ENCODE data around the gene COL9A3. TPM values are rescaled to one million over a fixed set of nuclear protein-coding genes. Genes with fewer than 3 reads are reported as not detected.

Gene COL9A3
- 41.2 and 87.5 TPM in 2 replicates for total RNA-seq (2014; rRNA removed; shearing (Covaris generic); ENCODE audit: low replicate concordance)

DNA sequence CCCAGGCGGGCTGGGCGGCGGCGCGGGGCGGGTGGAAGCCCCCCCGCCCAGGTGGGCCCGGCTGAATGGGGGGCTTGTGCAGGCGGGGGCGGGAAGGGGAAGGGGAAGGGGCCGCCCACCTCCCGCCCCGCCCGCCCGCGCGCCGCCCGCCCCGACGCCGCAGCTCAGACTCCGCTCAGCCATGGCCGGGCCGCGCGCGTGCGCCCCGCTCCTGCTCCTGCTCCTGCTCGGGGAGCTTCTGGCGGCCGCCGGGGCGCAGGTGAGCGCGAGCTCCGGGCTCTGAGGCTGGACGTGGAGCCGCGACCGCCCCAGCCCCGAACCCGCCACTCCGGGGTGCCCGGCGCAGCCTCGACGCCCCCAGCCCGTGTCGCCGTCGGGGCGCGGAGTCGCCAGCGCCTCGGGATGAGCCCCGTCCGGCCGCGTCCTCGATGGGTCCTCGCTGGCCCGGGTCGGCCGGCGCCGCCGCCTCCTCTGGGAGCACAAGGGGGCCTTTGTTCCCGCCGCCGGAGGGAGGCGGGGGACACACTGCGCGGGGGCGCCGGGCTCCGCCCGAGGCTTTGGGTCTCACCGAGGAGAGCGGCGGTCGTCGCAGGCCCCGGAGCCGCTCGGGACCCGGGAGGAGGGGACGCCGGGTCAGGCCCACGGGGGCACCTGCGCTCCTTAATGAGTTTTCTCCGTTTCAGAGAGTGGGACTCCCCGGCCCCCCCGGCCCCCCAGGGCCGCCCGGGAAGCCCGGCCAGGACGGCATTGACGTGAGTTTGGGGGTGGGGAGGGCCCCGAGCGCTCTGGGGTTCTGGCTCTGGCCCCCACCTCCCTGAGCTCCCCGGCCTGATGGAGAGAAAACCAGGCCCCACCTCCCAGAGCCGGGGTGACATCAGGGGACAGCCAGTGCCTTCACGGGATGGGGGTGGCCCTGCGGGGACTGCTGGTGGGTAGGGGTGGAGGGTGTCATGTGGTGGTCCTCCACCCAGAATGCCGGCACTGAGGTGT lies at the start of gene COL9A3:
Gene COL9A3 (plus strand): TSS at position 167 of the 990 bp plus-strand sequence. CDS start 15 bp downstream, at position 182.
- H3K4me2 ChIP-seq (ENCODE audit: low read depth, low read length, poor library complexity, severe bottlenecking), result no peak within 1 kb of the TSS
- no peak within 1 kb of the TSS for H2AFZ ChIP-seq (ENCODE audit: low read length)
- no peak within 1 kb of the TSS for H3K9ac ChIP-seq (ENCODE audit: low read length)

DNA sequence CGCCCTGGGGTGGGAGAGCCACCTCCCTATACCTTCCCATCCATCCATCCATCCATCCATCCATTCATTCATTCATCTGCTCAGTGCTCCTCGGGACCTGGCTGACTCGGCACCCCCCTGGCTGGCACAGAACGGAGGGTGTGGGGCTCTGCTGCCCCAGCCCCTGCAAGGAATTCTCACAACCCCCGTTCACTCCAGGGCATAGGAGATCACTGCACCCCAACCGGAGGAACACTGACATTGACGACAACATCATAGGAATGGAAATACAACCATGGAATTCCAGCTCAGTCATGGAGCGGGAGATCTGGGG lies 48.7 kb upstream of the COL9A3 start:
- Histone ChIP-seq H3K79me2 (ENCODE audit: low read length) (no peaks in the 10 kb centered on the region), H3K27me3 (ENCODE audit: low read length) (no peaks in the 10 kb centered on the region), H3K4me1 (ENCODE audit: low read length) (no peaks in the 10 kb centered on the region), H3K27ac (ENCODE audit: low read length) (no peak overlapping the region), H4K20me1 (ENCODE audit: insufficient read depth, low read depth, low read length) (no peaks in the 10 kb centered on the region), H3K4me3 (ENCODE audit: low read length) (no peak overlapping the region), H3K9me3 (ENCODE audit: low read length) (no peaks in the 10 kb centered on the region), H3K9ac (ENCODE audit: low read length) (no peak overlapping the region), H3K36me3 (ENCODE audit: insufficient read depth, low read length) (no peaks in the 10 kb centered on the region), H3K4me2 (ENCODE audit: low read depth, low read length, poor library complexity, severe bottlenecking) (no peak overlapping the region), H3K9me2 (replicated peaks; ENCODE audit: insufficient read depth, low read length) (no peaks in the 10 kb centered on the region), H2AFZ (ENCODE audit: low read length) (no peak overlapping the region)
- DNase-seq, result no peak

More for the DNA sequence above, at the start of gene COL9A3:
- Histone ChIP-seq H3K36me3 (ENCODE audit: insufficient read depth, low read length) (no peaks in the 10 kb centered on the region), H3K27me3 (ENCODE audit: low read length) (no peaks in the 10 kb centered on the region), H3K9me3 (ENCODE audit: low read length) (no peaks in the 10 kb centered on the region), H3K4me3 (ENCODE audit: low read length) (no peak within 1 kb of the TSS), H3K4me1 (ENCODE audit: low read length) (no peaks in the 10 kb centered on the region), H4K20me1 (ENCODE audit: insufficient read depth, low read depth, low read length) (peaks cover 9% of the 10 kb centered on the region; the same call in 1 of the 2 replicates), H3K27ac (ENCODE audit: low read length) (no peak within 1 kb of the TSS), H3K9me2 (replicated peaks; ENCODE audit: insufficient read depth, low read length) (no peaks in the 10 kb centered on the region), H3K79me2 (ENCODE audit: low read length) (no peaks in the 10 kb centered on the region)
- no peak for DNase-seq

DNA sequence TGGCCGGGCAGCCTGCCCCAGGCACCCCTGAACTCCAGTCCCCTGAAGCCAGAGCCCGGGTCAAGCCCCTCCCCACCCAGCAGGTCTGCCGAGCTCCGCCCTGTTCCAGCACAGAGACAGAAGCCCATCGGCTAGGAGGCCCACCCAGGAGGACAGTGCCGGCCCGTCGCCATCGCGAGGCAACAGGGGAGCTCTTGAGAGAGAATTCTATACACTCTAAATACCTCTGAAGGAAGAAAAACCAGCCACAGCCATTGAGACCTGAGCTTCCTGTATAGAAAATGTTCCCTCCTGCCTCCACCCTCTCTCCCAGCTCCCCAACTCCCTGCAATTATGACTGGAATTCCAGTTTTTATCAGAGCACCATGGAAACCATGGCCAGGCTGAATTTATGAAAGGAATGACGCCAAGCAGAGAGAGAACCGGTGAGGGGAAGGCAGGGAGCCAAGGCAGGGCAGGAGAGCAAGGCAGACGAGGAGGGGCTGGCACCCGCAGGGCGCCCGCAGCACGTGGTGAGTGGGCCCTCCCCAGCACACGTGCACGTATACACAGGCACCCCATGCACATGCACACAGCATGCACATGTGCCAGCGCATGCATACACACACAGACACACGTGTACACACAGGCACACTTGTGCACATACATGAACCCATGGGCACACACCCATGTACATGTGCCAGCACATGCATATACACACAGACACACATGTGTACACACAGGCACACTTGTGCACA lies 48.1 kb upstream of the COL9A3 start:
- Histone ChIP-seq H2AFZ (ENCODE audit: low read length) (no peak overlapping the region), H3K9me3 (ENCODE audit: low read length) (no peaks in the 10 kb centered on the region), H3K79me2 (ENCODE audit: low read length) (no peaks in the 10 kb centered on the region), H3K4me3 (ENCODE audit: low read length) (no peak overlapping the region), H3K27ac (ENCODE audit: low read length) (no peak overlapping the region), H3K27me3 (ENCODE audit: low read length) (no peaks in the 10 kb centered on the region), H4K20me1 (ENCODE audit: insufficient read depth, low read depth, low read length) (no peaks in the 10 kb centered on the region), H3K4me1 (ENCODE audit: low read length) (no peaks in the 10 kb centered on the region), H3K9ac (ENCODE audit: low read length) (no peak overlapping the region), H3K36me3 (ENCODE audit: insufficient read depth, low read length) (no peaks in the 10 kb centered on the region), H3K4me2 (ENCODE audit: low read depth, low read length, poor library complexity, severe bottlenecking) (no peak overlapping the region), H3K9me2 (replicated peaks; ENCODE audit: insufficient read depth, low read length) (no peaks in the 10 kb centered on the region)
- DNase-seq, result no peak

DNA sequence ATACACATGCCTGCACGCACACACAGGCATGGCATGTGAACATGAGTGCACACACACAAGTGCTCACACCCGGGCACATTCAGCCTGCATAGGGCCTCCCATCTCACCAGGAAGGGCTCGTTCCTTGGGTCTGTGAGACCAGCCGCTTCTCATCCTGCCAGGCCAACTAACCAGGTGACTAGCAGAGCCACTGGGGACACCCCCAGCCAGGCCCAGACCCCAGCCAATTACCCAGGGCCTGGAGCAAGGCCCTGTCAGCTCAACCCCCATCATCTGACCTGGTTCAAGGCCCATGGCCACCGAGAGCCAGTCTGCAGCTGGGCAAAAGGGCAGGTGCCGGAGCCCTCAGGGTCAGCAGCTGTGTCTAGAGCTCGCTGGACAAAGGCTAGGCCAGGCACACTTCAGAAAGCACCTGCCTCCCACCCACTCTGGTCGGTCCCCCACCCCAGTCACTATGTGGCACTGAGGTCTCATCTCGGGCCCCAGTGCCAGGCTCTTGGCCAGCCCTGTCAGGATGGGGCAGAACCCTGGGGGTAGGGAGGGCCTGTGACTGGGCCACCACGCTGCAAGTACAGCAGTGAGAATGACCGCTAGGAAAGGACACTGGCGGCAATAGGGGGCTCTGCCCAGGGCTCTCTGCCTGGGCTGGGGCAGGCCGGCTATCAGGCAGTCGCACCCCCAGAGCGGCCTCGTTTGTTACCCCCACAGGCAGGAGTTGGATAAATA lies 47.3 kb upstream of the COL9A3 start:
- no peaks in the 10 kb centered on the region for H4K20me1 ChIP-seq (ENCODE audit: insufficient read depth, low read depth, low read length)
- H3K36me3 ChIP-seq (ENCODE audit: insufficient read depth, low read length), result no peaks in the 10 kb centered on the region
- no peaks in the 10 kb centered on the region for H3K9me3 ChIP-seq (ENCODE audit: low read length)
- H3K79me2 ChIP-seq (ENCODE audit: low read length), result no peaks in the 10 kb centered on the region
- H3K4me3 ChIP-seq (ENCODE audit: low read length), result no peak overlapping the region
- no peak overlapping the region for H3K9ac ChIP-seq (ENCODE audit: low read length)
- no peaks in the 10 kb centered on the region for H3K4me1 ChIP-seq (ENCODE audit: low read length)
- H2AFZ ChIP-seq (ENCODE audit: low read length), result no peak overlapping the region
- H3K27me3 ChIP-seq (ENCODE audit: low read length), result no peaks in the 10 kb centered on the region
- no peak overlapping the region for H3K4me2 ChIP-seq (ENCODE audit: low read depth, low read length, poor library complexity, severe bottlenecking)
- no peak for DNase-seq
- H3K9me2 ChIP-seq (replicated peaks; ENCODE audit: insufficient read depth, low read length), result no peaks in the 10 kb centered on the region
- H3K27ac ChIP-seq (ENCODE audit: low read length), result no peak overlapping the region

DNA sequence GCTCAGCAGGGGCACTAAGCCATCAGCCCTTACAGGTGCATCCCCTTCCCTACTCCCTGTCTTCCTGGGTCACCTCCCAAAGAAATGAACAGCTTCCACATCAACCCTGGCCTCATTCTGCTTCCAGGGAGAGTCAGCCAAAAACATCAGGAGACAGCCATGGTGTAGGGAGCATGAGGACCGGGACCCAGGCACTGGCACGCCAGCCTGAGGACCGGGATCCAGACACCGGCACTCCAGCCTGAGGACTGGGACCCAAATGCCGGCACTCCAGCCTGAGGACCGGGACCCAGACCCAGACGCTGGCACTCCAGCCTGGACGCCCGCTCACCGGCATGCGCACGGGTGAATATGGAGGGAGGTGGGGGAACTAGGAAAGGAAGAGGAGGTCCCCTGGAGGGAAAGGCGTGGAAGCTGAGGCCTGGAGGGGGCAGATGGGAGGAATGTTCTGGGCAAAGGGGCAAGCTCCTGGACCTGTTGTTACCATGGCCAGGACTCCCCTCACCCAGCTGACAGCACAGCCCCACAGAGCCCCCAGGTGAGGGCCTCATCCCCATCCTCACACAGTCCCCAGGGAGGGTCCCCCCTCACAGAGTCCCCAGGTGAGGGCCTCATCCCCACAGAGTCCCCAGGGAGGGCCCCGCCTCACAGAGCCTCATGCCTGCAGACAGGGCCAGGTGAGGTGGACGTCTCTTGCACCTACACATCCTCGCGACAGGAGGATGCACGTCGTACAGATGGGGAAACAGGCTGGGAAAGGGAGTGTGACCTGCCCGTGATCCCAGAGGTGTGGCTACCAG lies 46.5 kb upstream of the COL9A3 start:
- Histone ChIP-seq H3K27me3 (ENCODE audit: low read length) (no peaks in the 10 kb centered on the region), H3K9me2 (replicated peaks; ENCODE audit: insufficient read depth, low read length) (no peaks in the 10 kb centered on the region), H3K4me1 (ENCODE audit: low read length) (no peaks in the 10 kb centered on the region), H4K20me1 (ENCODE audit: insufficient read depth, low read depth, low read length) (no peaks in the 10 kb centered on the region), H3K79me2 (ENCODE audit: low read length) (no peaks in the 10 kb centered on the region), H3K9me3 (ENCODE audit: low read length) (no peaks in the 10 kb centered on the region), H3K9ac (ENCODE audit: low read length) (no peak overlapping the region), H3K4me3 (ENCODE audit: low read length) (no peak overlapping the region), H3K27ac (ENCODE audit: low read length) (no peak overlapping the region), H3K4me2 (ENCODE audit: low read depth, low read length, poor library complexity, severe bottlenecking) (no peak overlapping the region), H3K36me3 (ENCODE audit: insufficient read depth, low read length) (no peaks in the 10 kb centered on the region), H2AFZ (ENCODE audit: low read length) (no peak overlapping the region)
- no peak for DNase-seq

DNA sequence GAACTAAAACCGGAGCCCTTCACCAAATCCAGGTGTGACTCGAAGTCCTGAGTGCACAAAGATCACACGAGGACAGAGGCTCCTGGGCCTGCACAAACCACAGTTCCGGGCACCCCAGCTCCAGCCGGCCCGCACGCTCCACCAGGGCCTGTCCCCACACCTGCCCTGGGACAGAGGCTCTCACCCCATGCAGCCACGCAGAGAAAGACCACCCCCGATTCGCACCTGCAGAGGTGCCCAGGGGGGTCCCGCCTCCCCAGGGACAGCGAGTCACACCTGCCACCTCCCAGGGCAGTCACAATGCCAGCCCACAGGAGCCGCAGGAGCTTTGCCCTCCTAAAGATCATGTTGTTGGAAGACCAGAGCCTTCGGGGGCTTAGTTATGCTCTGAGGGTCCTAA lies 45.9 kb upstream of the COL9A3 start:
- H3K4me2 ChIP-seq (ENCODE audit: low read depth, low read length, poor library complexity, severe bottlenecking), result no peak overlapping the region
- H3K4me1 ChIP-seq (ENCODE audit: low read length), result no peaks in the 10 kb centered on the region

DNA sequence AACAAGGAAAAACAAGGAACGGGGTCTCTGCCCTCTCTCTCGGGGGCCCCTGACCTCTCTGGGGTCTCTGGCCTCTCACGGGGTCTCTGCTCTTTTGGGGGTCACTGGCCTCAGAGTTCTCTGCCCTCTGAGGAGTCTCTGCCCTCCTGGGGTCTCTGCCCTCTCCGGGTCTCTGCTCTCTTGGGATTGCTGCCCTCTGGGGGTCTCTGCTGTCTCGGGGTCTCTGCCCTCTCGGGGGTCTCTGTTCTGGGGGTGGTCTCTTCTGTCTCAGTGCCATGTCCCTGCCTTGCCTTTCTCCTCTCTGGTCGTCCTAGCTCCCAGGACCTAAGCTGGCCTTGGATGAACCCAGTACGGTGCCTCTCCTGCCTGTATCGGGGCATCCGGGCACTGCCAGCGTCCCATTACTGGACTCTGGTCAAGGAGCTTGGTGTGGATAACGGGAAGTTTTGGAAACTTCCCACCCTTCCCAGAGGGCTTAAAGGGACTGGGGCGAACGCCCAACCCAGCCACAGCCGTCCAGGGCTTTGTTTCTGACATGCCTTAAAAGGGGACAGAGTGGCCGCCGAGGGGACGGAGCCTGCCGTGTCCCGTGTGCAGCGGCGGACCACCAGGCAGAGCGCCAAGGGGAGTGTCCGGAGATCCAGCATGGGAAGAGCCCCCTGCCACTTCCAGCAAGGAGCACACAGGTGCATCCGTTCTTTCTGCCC lies 45.3 kb upstream of the COL9A3 start:
- Histone ChIP-seq H3K4me3 (ENCODE audit: low read length) (no peak overlapping the region), H3K9ac (ENCODE audit: low read length) (no peak overlapping the region), H3K36me3 (ENCODE audit: insufficient read depth, low read length) (no peaks in the 10 kb centered on the region)

More for the DNA sequence above, 45.9 kb upstream of the COL9A3 start:
- H3K9me2 ChIP-seq (replicated peaks; ENCODE audit: insufficient read depth, low read length), result no peaks in the 10 kb centered on the region
- no peak overlapping the region for H3K9ac ChIP-seq (ENCODE audit: low read length)
- no peaks in the 10 kb centered on the region for H3K36me3 ChIP-seq (ENCODE audit: insufficient read depth, low read length)
- H3K79me2 ChIP-seq (ENCODE audit: low read length), result no peaks in the 10 kb centered on the region
- no peak overlapping the region for H3K27ac ChIP-seq (ENCODE audit: low read length)
- no peaks in the 10 kb centered on the region for H3K9me3 ChIP-seq (ENCODE audit: low read length)
- H3K4me3 ChIP-seq (ENCODE audit: low read length), result no peak overlapping the region
- H2AFZ ChIP-seq (ENCODE audit: low read length), result no peak overlapping the region
- H4K20me1 ChIP-seq (ENCODE audit: insufficient read depth, low read depth, low read length), result no peaks in the 10 kb centered on the region
- H3K27me3 ChIP-seq (ENCODE audit: low read length), result no peaks in the 10 kb centered on the region
- no peak for DNase-seq

More for the DNA sequence above, 45.3 kb upstream of the COL9A3 start:
- H3K9me2 ChIP-seq (replicated peaks; ENCODE audit: insufficient read depth, low read length), result no peaks in the 10 kb centered on the region
- no peaks in the 10 kb centered on the region for H3K79me2 ChIP-seq (ENCODE audit: low read length)
- no peak overlapping the region for H3K27ac ChIP-seq (ENCODE audit: low read length)
- H2AFZ ChIP-seq (ENCODE audit: low read length), result no peak overlapping the region
- H3K9me3 ChIP-seq (ENCODE audit: low read length), result no peaks in the 10 kb centered on the region
- H4K20me1 ChIP-seq (ENCODE audit: insufficient read depth, low read depth, low read length), result no peaks in the 10 kb centered on the region
- peaks cover 2% of the 10 kb centered on the region for H3K4me1 ChIP-seq (ENCODE audit: low read length)
- no peak for DNase-seq
- no peaks in the 10 kb centered on the region for H3K27me3 ChIP-seq (ENCODE audit: low read length)
- H3K4me2 ChIP-seq (ENCODE audit: low read depth, low read length, poor library complexity, severe bottlenecking), result no peak overlapping the region
